OCI-LY3 (cell line): ENCODE measurements around the gene NCOR2.

ENCODE experiments used
- EZH2phosphoT487 ChIP-seq: fragments of 200-600 bp; shearing (Covaris generic); IDR thresholded peaks from 2 replicates; pipeline ENCODE4 v1.6.1; 2018; ENCODE audit warnings: antibody characterized with exemption, mixed run types, low read depth
- TF ChIP-seq, protein P1 (sequence below): fragments of 200-600, 300-600 bp; sonication (generic); IDR thresholded peaks from 2 replicates; pipeline ENCODE4 v1.5.1; 2014; ENCODE audit warnings: antibody characterized with exemption, low read length, low read depth

DNA sequence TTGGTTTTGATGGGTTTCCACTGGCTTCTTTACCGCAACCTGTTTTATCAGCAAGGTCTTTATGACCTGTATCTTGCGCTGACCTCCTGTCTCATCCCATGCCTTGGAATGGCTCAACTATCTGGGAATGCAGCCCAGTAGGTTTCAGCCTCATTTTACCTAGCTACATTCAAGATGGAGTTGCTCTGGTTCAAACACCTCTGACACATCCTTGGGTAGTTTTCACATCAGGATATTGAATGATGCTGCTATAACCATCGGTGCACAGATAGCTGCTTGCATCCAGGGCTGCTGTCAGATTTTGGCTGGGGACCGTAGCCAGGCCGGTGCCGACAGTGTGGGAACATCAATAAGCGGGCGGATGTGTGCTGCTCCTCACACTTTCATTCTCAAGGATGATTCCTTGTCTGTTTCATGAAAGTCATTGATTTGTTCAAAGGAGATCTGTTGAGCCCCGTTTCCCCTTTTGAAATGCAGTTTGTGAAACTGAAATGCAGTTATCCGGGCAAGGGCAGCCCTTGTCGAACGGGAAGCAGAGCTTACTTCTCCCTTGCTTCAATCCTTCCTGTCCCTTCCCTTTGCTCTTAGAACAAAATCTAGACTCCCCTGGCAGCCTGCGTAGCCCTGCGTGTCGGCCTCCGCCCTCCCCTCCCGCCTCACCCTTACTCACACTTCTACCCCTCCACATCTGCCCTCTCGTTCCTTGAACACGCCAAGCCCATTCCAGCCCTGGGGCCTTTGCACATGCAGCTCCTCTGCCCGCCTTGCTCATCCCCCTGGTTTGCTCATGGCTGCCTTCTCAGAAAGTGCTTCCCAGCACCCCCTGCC, 49.2 kb upstream of the NCOR2 start:
- TF ChIP-seq, protein P1, sequence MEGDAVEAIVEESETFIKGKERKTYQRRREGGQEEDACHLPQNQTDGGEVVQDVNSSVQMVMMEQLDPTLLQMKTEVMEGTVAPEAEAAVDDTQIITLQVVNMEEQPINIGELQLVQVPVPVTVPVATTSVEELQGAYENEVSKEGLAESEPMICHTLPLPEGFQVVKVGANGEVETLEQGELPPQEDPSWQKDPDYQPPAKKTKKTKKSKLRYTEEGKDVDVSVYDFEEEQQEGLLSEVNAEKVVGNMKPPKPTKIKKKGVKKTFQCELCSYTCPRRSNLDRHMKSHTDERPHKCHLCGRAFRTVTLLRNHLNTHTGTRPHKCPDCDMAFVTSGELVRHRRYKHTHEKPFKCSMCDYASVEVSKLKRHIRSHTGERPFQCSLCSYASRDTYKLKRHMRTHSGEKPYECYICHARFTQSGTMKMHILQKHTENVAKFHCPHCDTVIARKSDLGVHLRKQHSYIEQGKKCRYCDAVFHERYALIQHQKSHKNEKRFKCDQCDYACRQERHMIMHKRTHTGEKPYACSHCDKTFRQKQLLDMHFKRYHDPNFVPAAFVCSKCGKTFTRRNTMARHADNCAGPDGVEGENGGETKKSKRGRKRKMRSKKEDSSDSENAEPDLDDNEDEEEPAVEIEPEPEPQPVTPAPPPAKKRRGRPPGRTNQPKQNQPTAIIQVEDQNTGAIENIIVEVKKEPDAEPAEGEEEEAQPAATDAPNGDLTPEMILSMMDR: no peak
- no peak for TF ChIP-seq EZH2phosphoT487
